Measurements from ENCODE around the gene TUT7. TPM values are rescaled to one million over a fixed set of nuclear protein-coding genes. Genes with fewer than 3 reads are reported as not detected.

Gene TUT7
- total RNA-seq, 4 donors from 2014 or later, result 36.4 to 65.1 (median 57.4) TPM

GRCh38 chr9:86353655-86354010 is 577 bp downstream of the TUT7 start:
- no peak for TF ChIP-seq CTCF (IDR thresholded peaks at IDR 0.05; ENCODE audit: low read depth)

GRCh38 chr9:86352440-86353077 is 1.7 kb downstream of the TUT7 start:
- TF ChIP-seq CTCF (IDR thresholded peaks at IDR 0.05; ENCODE audit: low read depth), result no peak

GRCh38 chr9:86351880-86352279 is 2.3 kb downstream of the TUT7 start:
- no peak for TF ChIP-seq CTCF (IDR thresholded peaks at IDR 0.05; ENCODE audit: low read depth)

- no peak for TF ChIP-seq CTCF (IDR thresholded peaks at IDR 0.05; ENCODE audit: low read depth)
Measured at GRCh38 chr9:86350006-86350760, 4.0 kb downstream of the TUT7 start.

- no peak for TF ChIP-seq CTCF (IDR thresholded peaks at IDR 0.05; ENCODE audit: low read depth)
Measured at GRCh38 chr9:86349271-86349670, 4.9 kb downstream of the TUT7 start.

GRCh38 chr9:86347991-86348390 is 6.2 kb downstream of the TUT7 start:
- TF ChIP-seq CTCF (IDR thresholded peaks at IDR 0.05; ENCODE audit: low read depth), result no peak

- no peak for TF ChIP-seq CTCF (IDR thresholded peaks at IDR 0.05; ENCODE audit: low read depth)
Measured at GRCh38 chr9:86344818-86345217, 9.4 kb downstream of the TUT7 start.
